HG03354 (cell line): ENCODE data around the gene FOXS1.
"Not testable (repeated sequence)": the region's sequence is repeated elsewhere in the genome, so short reads cannot be mapped to it uniquely, and the experiment has no call there.

Experiments used
- ATAC-seq: cut with Tn5 transposase; IDR thresholded peaks from one replicate; pipeline ENCODE4 v1.9.1; 2021; ENCODE audit warnings: mild to moderate bottlenecking; ENCODE audit not compliant: unreplicated experiment, poor library complexity, severe bottlenecking

FOXS1 gene

DNA sequence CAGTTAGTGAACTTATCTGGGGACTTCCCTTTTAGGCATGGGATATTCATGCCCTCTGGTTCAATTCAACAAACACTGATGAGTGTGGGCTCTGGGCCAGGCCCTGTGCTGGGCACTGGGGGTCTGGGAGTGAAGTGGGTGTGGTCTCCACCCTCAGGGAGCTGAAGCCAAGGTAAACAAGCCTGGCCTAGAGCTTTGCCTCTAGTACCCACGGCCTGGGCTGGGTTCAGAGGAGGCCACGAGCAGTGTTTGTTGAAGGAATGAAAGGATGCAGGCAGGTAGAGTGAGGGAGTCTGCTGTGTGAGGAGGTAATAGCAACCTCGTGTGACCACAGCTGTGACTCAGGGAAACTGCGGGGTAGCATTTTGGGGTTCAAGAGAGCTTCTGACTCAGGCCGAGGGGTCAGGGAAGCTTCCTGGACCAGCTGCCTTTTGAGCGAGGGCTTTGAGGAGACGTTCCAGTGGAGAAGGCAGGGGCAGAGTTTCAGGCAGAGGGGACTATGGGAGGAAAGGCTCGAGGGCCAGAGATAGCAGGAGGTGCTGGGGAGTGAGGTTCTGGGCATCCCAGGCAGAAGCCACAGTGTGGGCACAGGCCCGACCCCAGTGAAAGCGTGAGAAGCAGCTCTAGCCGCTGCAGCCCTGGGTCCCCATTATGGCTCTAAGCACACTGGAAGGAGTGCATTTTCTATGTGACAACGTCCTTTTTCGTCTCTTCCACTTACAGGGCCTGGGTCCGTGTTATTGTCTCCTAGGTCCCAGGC, 20.7 kb downstream of the FOXS1 start:
- ATAC-seq, result no peak

DNA sequence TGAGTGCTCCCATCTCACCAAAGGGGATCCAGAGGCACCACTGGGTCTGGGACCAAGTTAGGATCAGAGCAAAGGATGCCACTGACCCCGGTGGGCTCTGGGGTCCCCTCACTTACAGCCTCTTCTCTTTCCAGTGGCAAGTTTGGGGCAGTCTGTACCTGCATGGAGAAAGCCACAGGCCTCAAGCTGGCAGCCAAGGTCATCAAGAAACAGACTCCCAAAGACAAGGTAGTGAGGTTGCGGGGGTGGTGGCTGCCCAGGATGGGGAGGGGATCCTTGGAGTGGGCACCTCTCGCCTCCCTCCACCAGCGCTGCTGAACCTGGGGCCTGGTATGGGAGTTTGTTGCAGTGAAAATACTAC, 21.3 kb downstream of the FOXS1 start:
- no peak for ATAC-seq

DNA sequence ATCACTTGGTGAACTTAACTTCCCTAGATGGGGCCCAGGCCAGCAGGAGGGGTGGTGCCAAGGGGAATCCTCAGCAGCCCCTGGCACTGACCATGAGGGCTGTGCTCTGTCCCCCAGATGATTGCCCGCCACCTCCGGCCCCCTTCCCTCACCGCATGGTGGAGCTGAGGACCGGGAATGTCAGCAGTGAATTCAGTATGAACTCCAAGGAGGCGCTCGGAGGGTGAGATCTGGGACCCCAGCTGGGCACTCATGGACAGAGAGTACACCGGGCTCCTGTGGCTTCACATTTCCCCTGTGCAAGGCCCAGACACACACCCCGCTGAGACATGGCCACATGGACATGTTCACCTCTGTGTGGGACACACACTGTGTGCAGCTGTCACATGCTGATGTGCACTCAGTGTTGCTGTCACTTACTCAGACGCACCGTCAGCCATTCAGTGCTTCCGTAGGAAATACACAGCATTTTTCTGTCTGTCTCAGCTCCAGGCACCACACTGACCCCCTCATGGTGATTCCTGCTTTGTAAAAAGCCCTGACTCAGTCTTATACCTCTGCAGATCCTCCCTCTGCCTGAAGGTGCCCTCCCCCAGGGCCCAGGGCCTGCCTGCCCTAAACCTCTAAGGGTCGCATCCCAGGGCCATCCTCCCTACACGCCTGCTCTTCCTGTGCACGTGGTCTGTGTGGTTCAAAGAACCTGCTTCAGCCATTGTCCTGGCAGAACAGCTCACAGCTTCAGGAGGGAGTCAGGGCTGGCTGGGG, 21.9 kb downstream of the FOXS1 start:
- ATAC-seq, result no peak

DNA sequence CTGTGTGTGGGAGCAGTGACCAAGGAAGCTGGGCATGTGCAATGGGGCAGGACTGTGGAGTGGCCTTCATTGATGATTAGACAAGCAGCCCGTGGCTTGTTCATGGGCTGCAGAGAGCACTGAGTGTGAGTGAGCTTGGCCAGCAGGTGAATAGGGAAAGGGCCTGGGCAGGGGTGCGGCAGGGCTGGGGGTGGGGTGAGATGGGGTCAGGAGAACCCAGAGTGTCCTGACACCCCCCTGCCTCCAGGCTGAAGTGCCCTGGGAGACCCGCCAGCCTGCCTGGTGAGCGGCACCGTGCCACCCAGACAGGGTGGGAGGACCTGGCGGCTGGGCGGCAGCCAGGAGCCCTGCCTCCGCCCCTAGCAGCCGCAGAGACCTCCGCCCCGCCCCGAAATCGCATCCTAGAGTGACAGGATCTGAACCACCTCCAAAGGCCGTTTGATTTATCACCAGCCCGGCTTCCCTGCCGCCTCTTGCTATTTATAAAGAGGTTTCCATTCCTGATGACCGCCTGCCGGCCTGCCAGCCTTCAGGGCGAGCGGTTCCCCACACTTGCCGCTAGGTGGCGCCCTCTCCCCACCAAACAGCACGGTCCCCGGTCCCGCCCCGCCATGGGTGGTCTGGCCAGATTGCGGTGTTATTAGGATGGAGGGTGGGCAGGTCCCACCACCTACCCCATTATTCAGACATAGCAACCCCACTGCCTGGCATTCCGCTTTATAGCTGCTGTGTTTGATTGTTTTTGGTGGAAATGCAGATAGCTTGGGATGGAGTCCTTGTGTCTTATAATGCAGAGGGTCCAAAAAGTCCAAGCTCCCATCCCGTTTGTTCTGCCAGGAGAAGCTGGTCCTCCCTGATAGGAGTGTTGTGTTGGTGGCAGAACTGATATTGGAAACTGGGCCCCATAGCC, 22.7 kb downstream of the FOXS1 start:
- peak; percentile 74 for ATAC-seq

DNA sequence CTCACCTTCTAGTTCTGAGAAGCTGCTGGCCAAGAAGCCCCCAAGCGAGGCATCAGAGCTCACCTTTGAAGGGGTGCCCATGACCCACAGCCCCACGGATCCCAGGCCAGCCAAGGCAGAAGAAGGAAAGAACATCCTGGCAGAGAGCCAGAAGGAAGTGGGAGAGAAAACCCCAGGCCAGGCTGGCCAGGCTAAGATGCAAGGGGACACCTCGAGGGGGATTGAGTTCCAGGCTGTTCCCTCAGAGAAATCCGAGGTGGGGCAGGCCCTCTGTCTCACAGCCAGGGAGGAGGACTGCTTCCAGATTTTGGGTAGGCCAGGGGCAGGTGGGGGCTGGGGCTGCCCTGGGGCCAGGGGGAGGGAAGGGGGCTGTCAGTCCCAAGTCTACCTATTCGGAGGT, 24.0 kb downstream of the FOXS1 start:
- no peak for ATAC-seq

DNA sequence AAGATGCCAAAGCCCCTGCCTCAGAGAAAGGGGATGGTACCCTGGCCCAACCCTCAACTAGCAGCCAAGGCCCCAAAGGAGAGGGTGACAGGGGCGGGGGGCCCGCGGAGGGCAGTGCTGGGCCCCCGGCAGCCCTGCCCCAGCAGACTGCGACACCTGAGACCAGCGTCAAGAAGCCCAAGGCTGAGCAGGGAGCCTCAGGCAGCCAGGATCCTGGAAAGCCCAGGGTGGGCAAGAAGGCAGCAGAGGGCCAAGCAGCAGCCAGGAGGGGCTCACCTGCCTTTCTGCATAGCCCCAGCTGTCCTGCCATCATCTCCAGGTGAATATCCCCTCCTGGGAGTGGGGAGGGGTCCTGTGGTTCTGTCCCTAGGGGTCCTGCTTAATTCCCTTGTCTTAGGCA, 25.2 kb downstream of the FOXS1 start:
- no peak for ATAC-seq

DNA sequence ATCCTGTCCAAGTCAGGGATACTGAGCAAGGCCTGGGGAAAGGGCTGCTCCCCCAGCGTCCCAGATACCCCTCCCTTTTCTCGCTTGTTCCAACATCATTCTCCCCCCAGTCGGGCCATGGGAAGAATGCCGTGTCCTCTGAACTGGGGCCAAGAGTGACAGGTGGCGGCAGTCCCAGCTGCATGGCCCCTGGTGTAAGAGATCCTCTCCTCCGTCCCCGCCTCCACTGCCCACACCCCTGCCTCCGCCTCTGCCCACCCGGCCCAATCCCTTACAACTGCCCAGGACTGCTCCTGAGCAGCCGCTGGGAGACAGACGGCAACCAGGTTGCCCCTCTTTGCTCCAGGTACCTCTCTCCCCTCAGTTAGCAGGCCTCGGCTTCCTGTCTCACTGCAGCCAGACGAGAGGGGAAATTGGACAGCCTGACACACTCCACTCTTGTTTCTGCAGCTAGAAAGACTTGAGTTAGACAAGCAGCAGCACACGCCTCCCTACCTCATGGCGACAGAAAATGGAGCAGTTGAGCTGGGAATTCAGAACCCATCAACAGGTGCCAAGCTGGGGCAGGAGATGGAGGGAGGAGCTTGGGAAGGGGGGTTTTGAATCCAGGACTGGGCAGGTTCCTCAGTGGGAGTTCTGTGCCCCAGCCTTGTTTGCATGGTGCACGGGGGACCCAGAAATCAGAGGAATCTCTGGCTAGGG, 26.2 kb downstream of the FOXS1 start, which contains the start of gene MYLK2:
Gene MYLK2, plus strand, starts transcription at position 274 of the 702 bp plus-strand sequence. Its CDS starts 225 bp downstream, at position 499.
- ATAC-seq, result no peak

DNA sequence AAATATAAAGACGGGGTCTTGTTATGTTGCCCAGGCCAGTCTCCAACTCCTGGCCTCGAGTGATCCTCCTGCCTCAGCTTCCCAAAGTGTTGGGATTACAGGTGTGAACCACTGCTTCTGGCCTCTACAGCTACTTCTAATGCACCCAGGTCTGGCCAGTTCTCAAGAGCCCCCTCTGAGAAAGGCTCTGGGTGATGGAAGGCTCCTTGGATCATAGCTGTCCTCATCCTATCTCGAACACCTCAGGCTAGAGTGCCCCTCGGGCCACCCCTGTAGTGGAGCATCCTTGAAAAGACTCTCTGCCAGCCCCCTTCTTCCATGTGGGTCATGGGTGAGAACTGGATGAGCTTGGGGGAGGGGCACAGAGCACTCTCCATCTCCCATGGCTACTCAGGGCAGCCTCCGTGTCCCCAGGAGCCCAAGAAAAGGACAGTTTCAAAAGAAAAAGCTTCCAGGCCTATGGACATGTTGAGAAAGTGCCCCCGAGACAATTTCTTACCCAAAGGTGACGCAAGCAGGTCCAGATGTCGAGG, 27.0 kb downstream of the FOXS1 start:
- no peak for ATAC-seq

DNA sequence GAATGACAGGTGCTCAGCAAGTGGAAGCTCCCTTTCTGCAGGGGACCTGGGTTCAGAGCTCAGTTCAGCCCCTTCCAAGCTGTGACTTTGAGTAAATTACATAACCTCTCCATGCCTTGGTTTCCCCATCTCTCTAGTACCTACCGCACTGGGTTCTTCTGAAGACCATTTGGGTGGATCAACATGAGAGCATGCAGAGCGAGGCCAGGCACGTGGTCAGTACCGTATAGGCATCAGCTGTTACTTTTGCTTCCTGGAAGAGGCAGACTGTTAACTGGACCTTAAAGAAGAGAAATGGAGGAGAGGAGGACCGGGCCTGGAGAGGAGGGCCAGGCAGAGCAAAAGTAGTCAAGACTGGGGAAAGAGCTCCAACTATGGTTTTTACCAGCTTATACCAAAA, 27.9 kb downstream of the FOXS1 start:
- ATAC-seq, result no peak

DNA sequence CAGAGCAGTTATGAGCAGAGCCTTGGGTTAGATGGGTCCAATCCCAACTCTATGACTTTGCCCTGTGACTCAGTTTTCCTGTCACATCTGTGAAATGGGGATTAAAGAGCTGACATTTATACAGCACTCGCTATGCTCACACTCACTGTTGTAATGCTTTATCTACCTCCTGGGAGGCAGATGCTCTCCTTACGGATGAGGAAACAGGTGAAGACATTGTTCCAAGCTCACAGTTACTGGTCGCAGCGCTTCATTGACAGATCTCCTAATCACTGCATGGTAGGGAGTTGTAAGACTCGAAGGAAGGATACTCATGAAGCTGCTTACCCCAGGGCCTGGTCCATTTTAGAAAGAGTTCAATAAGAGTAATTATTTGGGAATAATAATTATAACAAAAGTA, 29.2 kb downstream of the FOXS1 start:
- no peak for ATAC-seq

DNA sequence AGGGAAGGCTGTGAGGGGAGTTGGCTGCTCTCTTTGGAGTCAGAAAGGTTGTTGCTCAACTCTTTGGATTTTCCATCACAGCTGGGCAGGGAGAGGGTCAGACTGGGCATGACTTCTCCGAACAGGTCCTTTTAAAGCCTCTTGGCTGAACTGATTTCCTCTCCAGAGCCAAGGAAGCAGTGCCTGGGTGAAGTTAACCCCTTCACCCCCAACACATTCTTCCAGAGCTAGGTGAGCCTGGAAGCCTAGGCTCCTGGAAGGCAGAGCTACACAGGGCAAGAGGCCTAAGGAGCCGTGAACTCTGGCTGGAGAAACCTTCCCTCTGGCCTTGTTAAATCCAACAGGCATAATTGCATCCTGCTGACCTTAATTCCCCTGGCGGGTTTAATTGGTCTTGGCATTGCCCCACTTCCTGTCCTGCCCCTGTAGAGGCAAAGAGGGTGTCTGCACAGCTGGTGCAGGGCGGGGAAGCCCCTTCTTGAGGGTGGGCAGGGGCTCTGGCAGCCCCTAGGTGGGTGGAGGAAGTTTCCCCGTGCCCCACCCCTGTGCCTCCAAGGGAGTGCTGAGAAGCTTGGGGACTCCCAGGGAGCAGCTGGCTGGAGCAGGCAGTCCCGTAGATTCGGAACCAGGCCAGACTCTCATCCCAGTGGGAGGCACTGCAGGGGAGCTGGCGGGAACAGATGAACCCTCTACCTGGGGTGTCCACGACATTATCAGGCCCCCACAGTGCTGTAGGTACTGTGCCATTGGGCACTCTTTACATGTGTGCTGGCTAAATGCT, 29.8 kb downstream of the FOXS1 start:
- ATAC-seq, result no peak

DNA sequence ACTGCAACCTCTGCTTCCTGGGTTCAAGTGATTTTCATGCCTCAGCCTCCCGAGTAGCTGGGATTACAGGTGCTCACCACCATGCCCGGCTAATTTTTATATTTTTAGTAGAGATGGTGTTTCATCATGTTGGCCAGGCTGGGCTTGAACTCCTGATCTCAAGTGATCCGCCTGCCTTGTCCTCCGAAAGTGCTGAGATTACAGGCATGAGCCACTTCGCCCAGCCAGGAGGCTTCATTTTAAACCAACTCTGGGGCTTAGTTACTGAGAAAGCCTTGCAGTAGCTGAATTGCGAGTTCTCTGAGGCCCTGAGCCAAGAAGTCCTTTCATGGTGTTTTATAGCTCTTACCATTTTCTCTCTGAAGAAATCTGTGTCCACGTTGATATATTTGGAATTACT, 31.3 kb downstream of the FOXS1 start:
- not testable (repeated sequence) for ATAC-seq

DNA sequence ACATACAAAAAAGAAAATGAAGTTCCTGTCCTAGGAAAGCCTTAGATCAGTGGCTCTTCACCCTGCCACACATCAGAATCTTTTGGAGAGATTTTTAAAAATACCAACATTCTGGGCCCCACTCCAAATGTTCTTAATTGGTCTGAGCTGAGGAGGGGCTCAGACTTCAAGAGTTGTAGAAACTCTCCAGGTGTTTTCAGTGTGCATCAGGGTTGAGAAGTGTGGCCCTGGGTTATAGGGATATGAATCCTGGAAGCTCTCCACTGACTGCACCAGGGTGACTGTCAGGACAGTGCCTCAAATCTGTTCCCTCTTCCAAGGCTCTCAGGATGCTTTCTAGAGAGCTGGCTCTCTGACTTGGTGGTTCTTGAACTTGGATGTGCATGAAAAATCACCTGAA, 31.8 kb downstream of the FOXS1 start:
- no peak for ATAC-seq

DNA sequence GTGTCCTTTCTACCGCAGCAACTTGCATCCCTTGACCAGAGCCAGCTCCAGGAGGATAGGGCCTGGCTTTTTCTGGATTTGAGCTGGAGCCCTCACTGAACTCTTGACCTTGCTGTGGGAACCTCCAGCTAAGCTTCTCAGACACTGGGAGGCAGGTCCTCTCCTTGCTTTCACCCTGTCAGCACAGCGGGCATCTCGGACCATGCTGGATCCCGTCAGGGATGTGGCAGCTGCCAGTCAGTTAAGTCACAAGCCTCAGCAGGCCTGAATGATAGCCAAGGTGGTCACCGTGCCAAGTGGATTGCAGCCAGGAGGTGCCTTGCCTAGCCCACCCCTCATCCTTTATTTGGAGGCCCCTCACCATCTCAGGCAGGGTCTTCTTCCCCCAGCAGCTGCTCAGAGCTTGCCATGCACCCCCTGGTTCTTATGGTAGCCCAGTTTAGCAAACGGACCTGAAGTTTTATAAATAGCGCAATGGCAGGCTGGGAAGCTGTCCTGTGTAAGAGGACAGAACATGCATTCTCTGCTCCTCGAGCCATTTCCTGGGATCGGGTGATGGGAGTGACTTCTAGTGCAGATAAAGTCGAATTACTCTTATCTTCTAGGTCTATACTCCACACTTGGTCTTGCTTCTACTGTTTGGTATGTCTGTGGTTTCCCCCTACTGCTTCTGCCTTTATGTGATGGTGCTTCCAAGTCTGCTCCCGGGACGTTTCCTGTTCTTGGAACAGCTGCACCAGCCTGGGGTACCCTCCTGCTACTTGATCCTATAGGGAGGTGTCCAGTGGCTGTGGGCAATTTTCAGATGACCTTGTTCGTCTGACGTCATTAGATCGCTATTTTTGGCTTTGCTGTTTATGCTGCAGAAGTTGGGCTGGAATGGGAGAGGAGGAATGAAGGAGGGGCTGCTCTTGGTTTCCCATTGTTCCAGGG, 33.3 kb downstream of the FOXS1 start:
- no peak for ATAC-seq

DNA sequence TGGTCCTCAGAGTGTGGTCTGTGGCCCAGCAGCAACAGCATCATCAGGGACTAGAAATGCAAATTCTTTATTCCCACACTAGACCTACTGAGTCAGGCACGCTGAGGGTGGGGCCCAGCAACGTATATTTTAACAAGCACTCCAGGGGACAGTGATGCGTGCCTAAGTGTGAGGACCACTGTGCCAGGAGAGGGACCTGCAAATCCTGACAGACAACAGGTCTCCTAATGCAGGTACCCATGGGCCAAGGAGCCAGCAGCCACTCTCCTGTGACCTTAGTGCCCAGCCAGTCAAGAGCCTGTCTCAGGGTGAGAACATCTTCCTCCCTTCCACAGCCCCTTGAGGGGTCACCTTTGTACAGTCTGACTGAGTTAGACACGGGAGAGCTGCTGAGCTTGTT, 34.2 kb downstream of the FOXS1 start:
- no peak for ATAC-seq

DNA sequence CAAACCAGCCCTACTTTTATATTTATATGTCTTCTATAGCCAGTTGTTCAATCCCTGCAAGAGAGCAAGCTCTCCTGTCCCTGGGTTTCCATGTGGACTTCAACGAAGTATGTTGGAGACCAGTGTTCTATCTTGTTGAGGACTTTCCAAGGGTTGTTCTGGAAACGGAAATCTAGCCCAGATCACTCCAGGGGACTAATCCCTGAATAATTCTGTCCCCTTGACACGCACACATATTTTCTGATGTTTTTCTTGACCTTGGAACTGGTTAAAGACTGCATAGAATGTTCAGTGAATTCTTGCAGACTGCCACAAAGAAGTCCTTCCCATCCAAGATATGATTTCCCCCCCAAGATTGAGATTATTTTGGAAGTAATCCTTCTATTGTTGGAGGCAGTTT, 35.7 kb downstream of the FOXS1 start:
- ATAC-seq, result no peak

DNA sequence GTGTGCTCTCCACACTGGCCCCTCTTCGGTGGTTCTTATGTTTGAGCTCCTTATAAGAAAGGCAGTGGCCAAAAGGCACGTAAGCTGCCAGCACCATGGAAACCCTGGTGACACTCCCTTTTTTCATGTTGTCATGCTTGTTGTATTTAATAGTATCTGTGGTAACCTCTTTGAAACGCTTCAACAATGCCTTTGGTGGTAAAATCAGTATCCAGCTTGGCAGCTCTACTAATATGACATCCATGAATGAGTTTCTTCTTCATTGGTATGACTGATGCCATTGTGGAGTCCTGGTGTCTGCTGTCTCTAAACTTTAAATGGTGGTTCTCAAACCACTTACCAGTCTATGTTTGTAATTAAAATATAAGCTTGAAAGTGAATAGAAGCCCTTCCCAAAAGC, 36.9 kb downstream of the FOXS1 start:
- no peak for ATAC-seq
